Esophagus muscularis mucosa (tissue), 4 donors: ENCODE results near the gene SIDT1. TPM values are rescaled to one million over a fixed set of nuclear protein-coding genes. Genes with fewer than 3 reads are reported as not detected.

ENCODE experiments used
- DNase-seq: peaks from one replicate; pipeline ENCODE4 v3.0.0-alpha.2; 2017; ENCODE audit errors: extremely low spot score
- H3K27ac ChIP-seq, 4 donors: fragments of 200-600 bp; sonication (generic); replicated peaks in 1 of 4; 1 replicate in 3 of 4; 2 replicates in 1 of 4; pipeline ENCODE4 v1.5.1; 2016 to 2019; ENCODE audit warnings: mild to moderate bottlenecking in 1 of 4
- H3K27me3 ChIP-seq, 4 donors: fragments of 200-600 bp; sonication (generic); one replicate each; pipeline versions ENCODE4 v1.5.1 to v1.6.0; 2016 to 2019
- H3K36me3 ChIP-seq, 4 donors: fragments of 200-600 bp; sonication (generic); one replicate each; pipeline ENCODE4 v1.5.1; 2016 to 2019
- H3K4me1 ChIP-seq, 4 donors: fragments of 200-600 bp; sonication (generic); one replicate each; pipeline ENCODE4 v1.5.1; 2016 to 2019
- H3K4me3 ChIP-seq, 4 donors: fragments of 200-600 bp; sonication (generic); 1 replicate in 2 of 4; 2 replicates in 2 of 4; pipeline ENCODE4 v1.5.1; 2016 to 2019; ENCODE audit warnings: mild to moderate bottlenecking in 4 of 4, moderate library complexity in 1 of 4
- H3K9me3 ChIP-seq, 4 donors: fragments of 200-600 bp; sonication (generic); 1 replicate in 3 of 4; 2 replicates in 1 of 4; pipeline ENCODE4 v1.5.1; 2016 to 2019
- CTCF ChIP-seq, 3 experiments: fragments of 200-600 bp in 2 of 3; fragments of 450-650 bp in 1 of 3; sonication (generic) in 2 of 3; IDR thresholded peaks; one replicate each; pipeline ENCODE4 v1.5.1; 2017 to 2019; ENCODE audit warnings: antibody characterized with exemption in 3 of 3, mild to moderate bottlenecking in 2 of 3, moderate library complexity in 1 of 3
- EP300 ChIP-seq: sonication (generic); formaldehyde crosslinking; IDR thresholded peaks from one replicate; pipeline ENCODE4 v1.6.1; 2017; ENCODE audit warnings: antibody characterized with exemption
- POLR2A ChIP-seq: fragments of 450-650 bp; IDR thresholded peaks from one replicate; pipeline ENCODE4 v1.6.1; 2017; ENCODE audit warnings: antibody characterized with exemption, moderate library complexity, mild to moderate bottlenecking, low read depth
- POLR2AphosphoS5 ChIP-seq, 2 donors: sonication (generic); formaldehyde crosslinking; IDR thresholded peaks; one replicate each; pipeline ENCODE4 v1.6.1; 2017; ENCODE audit warnings: antibody characterized with exemption in 2 of 2
- WGBS: methylation state at CpG from one replicate; pipeline ENCODE4 v1.1.5; 2018; 5-methylcytosine and 5-hydroxymethylcytosine counted together
- intact Hi-C: fragments of 100-400 bp; cut with DNase I; formaldehyde crosslinking; loops from one replicate; pipeline ENCODE4 v1.15.1; 2023
- total RNA-seq, 4 donors: library from RNA; depleted of rRNA; stranded (reverse); fragments of >200 nt; gene quantifications; one replicate each; pipeline versions ENCODE4 v1.1.0 to v1.2.1, GENCODE V29; 2016

The SIDT1 gene
- total RNA-seq, 4 donors from 2014 or later, result 1.2 to 3.8 (median 1.9) TPM

- Histone ChIP-seq H3K4me3 (no peak overlapping the region), H3K27ac (no peak overlapping the region), H3K27me3 (no peaks in the 10 kb centered on the region), H3K4me1 (no peaks in the 10 kb centered on the region), H3K36me3 (no peaks in the 10 kb centered on the region), H3K9me3 (no peaks in the 10 kb centered on the region)
- no peak for TF ChIP-seq POLR2A
- no peak for TF ChIP-seq EP300
- no peak for TF ChIP-seq CTCF (IDR thresholded peaks at IDR 0.05)
- TF ChIP-seq POLR2AphosphoS5 (IDR thresholded peaks at IDR 0.05), result no peak
- 94% methylated on average over 7 of the region's 7 CpGs for WGBS
- no peak for DNase-seq
- intact Hi-C loops, result no loop called here
Observed at GRCh38 chr3:113556946-113557335, 24.6 kb downstream of the SIDT1 start.

GRCh38 chr3:113557374-113557773 lies 25.0 kb downstream of the SIDT1 start:
- H3K27me3 ChIP-seq, result no peaks in the 10 kb centered on the region
- TF ChIP-seq POLR2AphosphoS5 (IDR thresholded peaks at IDR 0.05), result no peak
- no peak for TF ChIP-seq EP300
- no peak for TF ChIP-seq POLR2A
- no peak for TF ChIP-seq CTCF (IDR thresholded peaks at IDR 0.05)
- DNase-seq, result no peak
- H3K4me3 ChIP-seq, result no peak overlapping the region
- no peak overlapping the region for H3K27ac ChIP-seq
- H3K36me3 ChIP-seq, result no peaks in the 10 kb centered on the region
- H3K4me1 ChIP-seq, result no peaks in the 10 kb centered on the region
- H3K9me3 ChIP-seq, result no peaks in the 10 kb centered on the region
- intact Hi-C loops, result no loop called here

- no peaks in the 10 kb centered on the region for H3K27me3 ChIP-seq
- DNase-seq, result no peak
- H3K36me3 ChIP-seq, result no peaks in the 10 kb centered on the region
- no peak for TF ChIP-seq POLR2A
- TF ChIP-seq CTCF (IDR thresholded peaks at IDR 0.05), result no peak
- TF ChIP-seq POLR2AphosphoS5 (IDR thresholded peaks at IDR 0.05), result no peak
- no peak for TF ChIP-seq EP300
- intact Hi-C loops, result no loop called here
- no peak overlapping the region for H3K4me3 ChIP-seq
- no peaks in the 10 kb centered on the region for H3K4me1 ChIP-seq
- no peak overlapping the region for H3K27ac ChIP-seq
- H3K9me3 ChIP-seq, result no peaks in the 10 kb centered on the region
Observed at GRCh38 chr3:113559009-113559408, 26.7 kb downstream of the SIDT1 start.

GRCh38 chr3:113560271-113560670 lies 27.9 kb downstream of the SIDT1 start:
- Histone ChIP-seq H3K36me3 (no peaks in the 10 kb centered on the region), H3K4me1 (no peaks in the 10 kb centered on the region), H3K9me3 (no peaks in the 10 kb centered on the region), H3K27ac (no peak overlapping the region), H3K27me3 (no peaks in the 10 kb centered on the region), H3K4me3 (no peak overlapping the region)
- no peak for TF ChIP-seq CTCF (IDR thresholded peaks at IDR 0.05)
- no peak for TF ChIP-seq EP300
- TF ChIP-seq POLR2AphosphoS5 (IDR thresholded peaks at IDR 0.05), result no peak
- TF ChIP-seq POLR2A, result no peak
- intact Hi-C loops, result no loop called here
- no peak for DNase-seq
- WGBS, result 74% methylated on average over 6 of the region's 6 CpGs

GRCh38 chr3:113560831-113561623 lies 28.7 kb downstream of the SIDT1 start:
- intact Hi-C loops, result no loop called here
- H3K4me3 ChIP-seq, result no peak overlapping the region
- TF ChIP-seq POLR2A, result no peak
- no peak for TF ChIP-seq POLR2AphosphoS5 (IDR thresholded peaks at IDR 0.05)
- no peak for TF ChIP-seq CTCF (IDR thresholded peaks at IDR 0.05)
- TF ChIP-seq EP300, result no peak
- H3K27me3 ChIP-seq, result no peaks in the 10 kb centered on the region
- WGBS, result 85% methylated on average over 4 of the region's 4 CpGs
- H3K36me3 ChIP-seq, result no peaks in the 10 kb centered on the region
- no peaks in the 10 kb centered on the region for H3K9me3 ChIP-seq
- H3K4me1 ChIP-seq, result no peaks in the 10 kb centered on the region
- no peak for DNase-seq
- H3K27ac ChIP-seq, result no peak overlapping the region
